K562 (cell line): ENCODE measurements around the gene HLA-DMB. TPM values are rescaled to one million over a fixed set of nuclear protein-coding genes. Genes with fewer than 3 reads are reported as not detected.
A peak's percentile ranks its signal among the peaks of the same experiment; 100 is the strongest.

ENCODE experiments used
- CAMTA2 ChIP-seq: fragments of 250-450 bp; sonication (Bioruptor Pico); conservative IDR thresholded peaks from 2 replicates; pipeline ENCODE4 v1.5.1; 2022
- CCAR2 ChIP-seq: fragments of 200-400 bp; formaldehyde crosslinking; IDR thresholded peaks from 2 replicates; pipeline ENCODE4 v1.6.1; 2017; ENCODE audit warnings: mild to moderate bottlenecking, low read depth, low read length
- CHCHD3 ChIP-seq: fragments of 250-450 bp; sonication (Bioruptor Pico); IDR thresholded peaks from 2 replicates; pipeline ENCODE4 v2.1.2; 2022; ENCODE audit warnings: mild to moderate bottlenecking
- DDX20 ChIP-seq: fragments of 450-650 bp; IDR thresholded peaks from 2 replicates; pipeline ENCODE4 v1.6.1; 2016; ENCODE audit warnings: missing genetic modification characterization, low read depth, mild to moderate bottlenecking, missing compliant biosample characterization, moderate library complexity
- FOXA3 ChIP-seq, 2 experiments: fragments of 450-650 bp in 1 of 2; sonication (generic) in 1 of 2; formaldehyde crosslinking; IDR thresholded peaks in 1 of 2; conservative IDR thresholded peaks in 1 of 2; 2 replicates each; pipeline versions ENCODE4 v1.4.0 to v1.8.0; 2020 to 2022; ENCODE audit warnings: mild to moderate bottlenecking in 2 of 2, missing genetic modification reagents in 1 of 2
- FOXP1 ChIP-seq: sonication (generic); formaldehyde crosslinking; IDR thresholded peaks from 2 replicates; pipeline ENCODE4 v1.8.0; 2022; ENCODE audit warnings: mild to moderate bottlenecking, missing genetic modification reagents
- HSF4 ChIP-seq: fragments of 250-450 bp; sonication (Bioruptor Pico); IDR thresholded peaks from 2 replicates; pipeline ENCODE4 v2.1.2; 2022; ENCODE audit warnings: mild to moderate bottlenecking, moderate library complexity, borderline replicate concordance
- KLF1 ChIP-seq: fragments of 450-650 bp; IDR thresholded peaks from 2 replicates; pipeline ENCODE4 v1.6.1; 2016; ENCODE audit warnings: missing genetic modification characterization, missing compliant biosample characterization
- MAX ChIP-seq: sonication (generic); formaldehyde crosslinking; IDR thresholded peaks from 2 replicates; pipeline ENCODE4 v1.9.0; 2022; ENCODE audit warnings: mild to moderate bottlenecking, missing genetic modification reagents
- NR3C1 ChIP-seq: sonication (generic); formaldehyde crosslinking; IDR thresholded peaks from 2 replicates; pipeline ENCODE4 v1.8.1; 2022; ENCODE audit warnings: missing genetic modification reagents
- RBM15 ChIP-seq: fragments of 200-400 bp; formaldehyde crosslinking; IDR thresholded peaks from 2 replicates; pipeline ENCODE4 v1.6.1; 2018; ENCODE audit warnings: mild to moderate bottlenecking, low read length, moderate library complexity; ENCODE audit not compliant: insufficient read depth
- SAFB2 ChIP-seq: fragments of 200-400 bp; formaldehyde crosslinking; IDR thresholded peaks from 2 replicates; pipeline ENCODE4 v1.6.1; 2018; ENCODE audit warnings: borderline replicate concordance, low read length, low read depth, moderate library complexity; ENCODE audit not compliant: severe bottlenecking
- ZNF354B ChIP-seq: fragments of 250-450 bp; sonication (Bioruptor Pico); IDR thresholded peaks from 2 replicates; pipeline ENCODE4 v1.4.0; 2020
- ZNF41 ChIP-seq: fragments of 250-450 bp; sonication (Bioruptor Pico); conservative IDR thresholded peaks from 2 replicates; pipeline ENCODE4 v1.4.0; 2020; ENCODE audit warnings: mild to moderate bottlenecking
- polyA plus RNA-seq, 8 experiments: library from polyadenylated mRNA; depleted of rRNA in 4 of 8; stranded (reverse) in 5 of 8; unstranded in 3 of 8; fragments of >200 nt; fragmentation: Nextera tagmentation in 2 of 8; fragmentation: Illumina TruSeq in 1 of 8; extraction: Ambion mirVana in 2 of 8; extraction: Trizol in 1 of 8; gene quantifications; 2 replicates each; pipeline versions ENCODE4 v1.2.1 to v1.2.3, GENCODE V29; 2011 to 2014; ENCODE audit warnings: inconsistent platforms in 1 of 8, missing spikeins in 1 of 8
- total RNA-seq, 7 experiments: library from RNA; depleted of rRNA in 6 of 7; stranded (reverse); fragments of >200 nt in 6 of 7; fragmentation: Illumina TruSeq in 2 of 7; extraction: Trizol in 2 of 7; gene quantifications; 2 replicates each; pipeline versions ENCODE4 v1.2.1 to v1.2.3, GENCODE V29; 2011 to 2021; ENCODE audit warnings: low replicate concordance in 1 of 7
- TF ChIP-seq, protein P1 (sequence below), 2 experiments: fragments of 250-450 bp in 1 of 2; fragments of 450-650 bp in 1 of 2; sonication (Bioruptor Pico) in 1 of 2; IDR thresholded peaks; 2 replicates each; pipeline versions ENCODE4 v1.6.1 to v1.8.0; 2016 to 2021; ENCODE audit warnings: mild to moderate bottlenecking in 2 of 2, moderate library complexity in 2 of 2, missing compliant biosample characterization in 1 of 2, missing genetic modification characterization in 1 of 2
- TF ChIP-seq, protein P2 (sequence below): fragments of 450-650 bp; formaldehyde crosslinking; IDR thresholded peaks from 2 replicates; pipeline ENCODE4 v1.4.0; 2022; ENCODE audit warnings: missing genetic modification characterization
- TF ChIP-seq, protein P3 (sequence below): sonication (generic); formaldehyde crosslinking; IDR thresholded peaks from 2 replicates; pipeline ENCODE4 v1.8.1; 2022; ENCODE audit warnings: missing genetic modification reagents
- TF ChIP-seq, protein P4 (sequence below), 3 experiments: fragments of 200-800 bp in 1 of 3; sonication (Bioruptor generic) in 1 of 3; sonication (generic) in 1 of 3; formaldehyde crosslinking in 1 of 3; IDR thresholded peaks; 2 replicates each; pipeline versions ENCODE4 v1.6.1 to v1.8.0; 2016 to 2022; ENCODE audit warnings: mild to moderate bottlenecking in 2 of 3, missing compliant biosample characterization in 2 of 3, missing genetic modification characterization in 2 of 3, missing genetic modification reagents in 1 of 3
- TF ChIP-seq, protein P5 (sequence below): fragments of 250-450 bp; sonication (Bioruptor Pico); IDR thresholded peaks from 2 replicates; pipeline ENCODE4 v1.5.0; 2020; ENCODE audit warnings: mild to moderate bottlenecking

HLA-DMB gene
- total and polyA plus RNA-seq, 9 of the 15 experiments (the other 6 are each of a cell fraction or from before 2014, with no cell fraction given): 0.38 TPM; not detected in 8

- TF ChIP-seq, protein P1, sequence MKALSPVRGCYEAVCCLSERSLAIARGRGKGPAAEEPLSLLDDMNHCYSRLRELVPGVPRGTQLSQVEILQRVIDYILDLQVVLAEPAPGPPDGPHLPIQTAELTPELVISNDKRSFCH (CRISPR knock-in tag; IDR thresholded peaks at IDR 0.05): no peak
- TF ChIP-seq, protein P1 (tag; IDR thresholded peaks at IDR 0.05): no peak; the same call in none of the 2 replicates
- TF ChIP-seq, protein P2, sequence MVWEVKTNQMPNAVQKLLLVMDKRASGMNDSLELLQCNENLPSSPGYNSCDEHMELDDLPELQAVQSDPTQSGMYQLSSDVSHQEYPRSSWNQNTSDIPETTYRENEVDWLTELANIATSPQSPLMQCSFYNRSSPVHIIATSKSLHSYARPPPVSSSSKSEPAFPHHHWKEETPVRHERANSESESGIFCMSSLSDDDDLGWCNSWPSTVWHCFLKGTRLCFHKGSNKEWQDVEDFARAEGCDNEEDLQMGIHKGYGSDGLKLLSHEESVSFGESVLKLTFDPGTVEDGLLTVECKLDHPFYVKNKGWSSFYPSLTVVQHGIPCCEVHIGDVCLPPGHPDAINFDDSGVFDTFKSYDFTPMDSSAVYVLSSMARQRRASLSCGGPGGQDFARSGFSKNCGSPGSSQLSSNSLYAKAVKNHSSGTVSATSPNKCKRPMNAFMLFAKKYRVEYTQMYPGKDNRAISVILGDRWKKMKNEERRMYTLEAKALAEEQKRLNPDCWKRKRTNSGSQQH (CRISPR knock-in tag): no peak
- no peak for TF ChIP-seq CHCHD3
- no peak for TF ChIP-seq CCAR2
- no peak for TF ChIP-seq CAMTA2
- TF ChIP-seq DDX20 (tag): no peak
- no peak for TF ChIP-seq HSF4 (CRISPR knock-in tag)
- peak in 1 of 2 experiments; percentile 55; a peak in 1 of 4 replicates for TF ChIP-seq FOXA3 (CRISPR knock-in tag; conservative IDR thresholded peaks at IDR 0.05 in 1 of 2, IDR thresholded peaks at IDR 0.05 in 1 of 2)
- no peak for TF ChIP-seq NR3C1 (CRISPR knock-in tag)
- TF ChIP-seq ZNF354B (CRISPR knock-in tag): no peak
- TF ChIP-seq MAX (CRISPR knock-in tag): peak; percentile 94
- TF ChIP-seq, protein P3, sequence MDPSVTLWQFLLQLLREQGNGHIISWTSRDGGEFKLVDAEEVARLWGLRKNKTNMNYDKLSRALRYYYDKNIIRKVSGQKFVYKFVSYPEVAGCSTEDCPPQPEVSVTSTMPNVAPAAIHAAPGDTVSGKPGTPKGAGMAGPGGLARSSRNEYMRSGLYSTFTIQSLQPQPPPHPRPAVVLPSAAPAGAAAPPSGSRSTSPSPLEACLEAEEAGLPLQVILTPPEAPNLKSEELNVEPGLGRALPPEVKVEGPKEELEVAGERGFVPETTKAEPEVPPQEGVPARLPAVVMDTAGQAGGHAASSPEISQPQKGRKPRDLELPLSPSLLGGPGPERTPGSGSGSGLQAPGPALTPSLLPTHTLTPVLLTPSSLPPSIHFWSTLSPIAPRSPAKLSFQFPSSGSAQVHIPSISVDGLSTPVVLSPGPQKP (CRISPR knock-in tag): no peak
- TF ChIP-seq, protein P4, sequence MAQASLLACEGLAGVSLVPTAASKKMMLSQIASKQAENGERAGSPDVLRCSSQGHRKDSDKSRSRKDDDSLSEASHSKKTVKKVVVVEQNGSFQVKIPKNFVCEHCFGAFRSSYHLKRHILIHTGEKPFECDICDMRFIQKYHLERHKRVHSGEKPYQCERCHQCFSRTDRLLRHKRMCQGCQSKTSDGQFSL (CRISPR knock-in tag; IDR thresholded peaks at IDR 0.05): peak; percentile 100
- TF ChIP-seq, protein P4 (tag; IDR thresholded peaks at IDR 0.05): no peak; a peak in 1 of 4 replicates
- TF ChIP-seq FOXP1: peak; percentile 85
- TF ChIP-seq KLF1 (tag): peak; percentile 78
- TF ChIP-seq, protein P5, sequence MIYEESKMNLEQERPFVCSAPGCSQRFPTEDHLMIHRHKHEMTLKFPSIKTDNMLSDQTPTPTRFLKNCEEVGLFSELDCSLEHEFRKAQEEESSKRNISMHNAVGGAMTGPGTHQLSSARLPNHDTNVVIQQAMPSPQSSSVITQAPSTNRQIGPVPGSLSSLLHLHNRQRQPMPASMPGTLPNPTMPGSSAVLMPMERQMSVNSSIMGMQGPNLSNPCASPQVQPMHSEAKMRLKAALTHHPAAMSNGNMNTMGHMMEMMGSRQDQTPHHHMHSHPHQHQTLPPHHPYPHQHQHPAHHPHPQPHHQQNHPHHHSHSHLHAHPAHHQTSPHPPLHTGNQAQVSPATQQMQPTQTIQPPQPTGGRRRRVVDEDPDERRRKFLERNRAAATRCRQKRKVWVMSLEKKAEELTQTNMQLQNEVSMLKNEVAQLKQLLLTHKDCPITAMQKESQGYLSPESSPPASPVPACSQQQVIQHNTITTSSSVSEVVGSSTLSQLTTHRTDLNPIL: no peak
- no peak for TF ChIP-seq RBM15
- TF ChIP-seq ZNF41 (CRISPR knock-in tag): no peak
- no peak for TF ChIP-seq SAFB2
These were observed 27.5 kb upstream of the HLA-DMB start, which contains the start of gene BRD2 (continued) for GRCh38 chr6:32968093-32968866.
